Lung (tissue), 12 donors: ENCODE data around the gene TJP2. TPM values are rescaled to one million over a fixed set of nuclear protein-coding genes. Genes with fewer than 3 reads are reported as not detected.

Experiments used
- ATAC-seq: fragments of 200-7000 bp; cut with Tn5 transposase; one replicate; pipeline ENCODE4 v1.9.1; 2020; ENCODE audit warnings: moderate number of reproducible peaks; ENCODE audit not compliant: insufficient read depth, low FRiP score
- DNase-seq, 3 donors: peaks; one replicate each; pipeline ENCODE4 v3.0.0-alpha.2; 2013 to 2017
- H3K27ac ChIP-seq, 2 donors: one replicate each; pipeline ENCODE4 v1.5.1; 2013; ENCODE audit warnings: mild to moderate bottlenecking in 2 of 2, moderate library complexity in 2 of 2, control low read depth in 1 of 2, inconsistent platforms in 1 of 2, low read depth in 1 of 2, low read length in 1 of 2
- H3K27me3 ChIP-seq, 3 donors: one replicate each; pipeline ENCODE4 v1.5.1; 2013; ENCODE audit warnings: low read length in 2 of 3; ENCODE audit not compliant: control insufficient read depth in 3 of 3, insufficient read depth in 3 of 3
- H3K36me3 ChIP-seq, 4 donors: one replicate each; pipeline ENCODE4 v1.5.1; 2013; ENCODE audit warnings: low read length in 4 of 4, mild to moderate bottlenecking in 1 of 4, moderate library complexity in 1 of 4; ENCODE audit not compliant: control insufficient read depth in 4 of 4, insufficient read depth in 4 of 4
- H3K4me1 ChIP-seq, 5 donors: one replicate each; pipeline ENCODE4 v1.5.1; 2013; ENCODE audit warnings: low read length in 5 of 5, mild to moderate bottlenecking in 2 of 5, moderate library complexity in 1 of 5; ENCODE audit not compliant: control insufficient read depth in 5 of 5, insufficient read depth in 5 of 5
- H3K4me3 ChIP-seq: one replicate; pipeline ENCODE4 v1.5.1; 2013; ENCODE audit warnings: mild to moderate bottlenecking, control low read depth, moderate library complexity
- H3K9ac ChIP-seq, 2 donors: one replicate each; pipeline ENCODE4 v1.5.1; 2013; ENCODE audit warnings: low read length in 2 of 2, control low read depth in 1 of 2; ENCODE audit not compliant: insufficient read depth in 1 of 2
- H3K9me3 ChIP-seq, 4 donors: one replicate each; pipeline ENCODE4 v1.5.1; 2013; ENCODE audit warnings: low read length in 3 of 4, mild to moderate bottlenecking in 1 of 4, moderate library complexity in 1 of 4; ENCODE audit not compliant: control insufficient read depth in 4 of 4, insufficient read depth in 3 of 4
- CTCF ChIP-seq: IDR thresholded peaks from 2 replicates; pipeline ENCODE4 v1.5.1; 2012; ENCODE audit warnings: mild to moderate bottlenecking; ENCODE audit errors: control extremely low read depth, extremely low read depth
- WGBS, 2 donors: extraction: QIAGEN DNeasy Blood & Tissue Kit; methylation state at CpG; one replicate each; pipeline ENCODE4 v1.1.7; 2013; 5-methylcytosine and 5-hydroxymethylcytosine counted together
- polyA plus RNA-seq, 2 donors: library from polyadenylated mRNA; stranded (reverse); fragments of 200-250 nt; gene quantifications; one replicate each; pipeline ENCODE4 v1.2.1, GENCODE V29; 2013
- total RNA-seq, 2 donors: library from RNA; depleted of rRNA in 1 of 2; stranded (reverse); fragments of >200 nt in 1 of 2; gene quantifications; one replicate each; pipeline ENCODE4 v1.2.1, GENCODE V29; 2014 to 2021
- donor health status: control.
- donor health status: control.
- donor health status: Bipolar disorder and iron deficiency.
- donor health status: healthy.
- donor health status: DM: yes; HTN: yes; CAD: no.

Gene TJP2
- total and polyA plus RNA-seq, 4 donors = 39.3 to 181 (median 73.6) TPM

GRCh38 chr9:69265891-69266290 lies 91.8 kb downstream of the TJP2 start:
- no peaks in the 10 kb centered on the region for H3K36me3 ChIP-seq
- WGBS, 2 donors = 89 to 95% methylated on average over 9 of the region's 9 CpGs
- ATAC-seq = no peak
- H3K4me3 ChIP-seq = no peak overlapping the region
- no peak for DNase-seq
- no peak overlapping the region for H3K27ac ChIP-seq
- H3K9me3 ChIP-seq = peaks cover 0 to 2% (median 0%) of the 10 kb centered on the region in 4 donors
- H3K4me1 ChIP-seq = no peaks in the 10 kb centered on the region
- H3K9ac ChIP-seq = no peak overlapping the region
- no peaks in the 10 kb centered on the region for H3K27me3 ChIP-seq
- no peak for TF ChIP-seq CTCF

- ATAC-seq = no peak
- Histone ChIP-seq H3K9ac (no peak overlapping the region), H3K27ac (no peak overlapping the region), H3K4me3 (no peak overlapping the region), H3K36me3 (no peaks in the 10 kb centered on the region), H3K27me3 (no peaks in the 10 kb centered on the region), H3K9me3 (peaks cover 0 to 3% (median 0%) of the 10 kb centered on the region in 4 donors), H3K4me1 (peaks cover 0 to 7% (median 0%) of the 10 kb centered on the region in 5 donors)
- DNase-seq = no peak
- 83 to 90% methylated on average over 1 of the region's 1 CpG for WGBS, 2 donors
- TF ChIP-seq CTCF = no peak
Measured at GRCh38 chr9:69272212-69272611, 98.1 kb downstream of the TJP2 start.

- no peak for ATAC-seq
- Histone ChIP-seq H3K27ac (peak overlapping the region in 1 of 2 donors; percentile 94), H3K9me3 (peaks cover 0 to 3% (median 0%) of the 10 kb centered on the region in 4 donors), H3K36me3 (no peaks in the 10 kb centered on the region), H3K27me3 (no peaks in the 10 kb centered on the region), H3K4me1 (peaks cover 0 to 7% (median 0%) of the 10 kb centered on the region in 5 donors), H3K4me3 (no peak overlapping the region), H3K9ac (no peak overlapping the region)
- DNase-seq = no peak
- TF ChIP-seq CTCF = no peak
- WGBS, 2 donors = 65 to 76% methylated on average over 4 of the region's 4 CpGs
Measured at GRCh38 chr9:69273161-69273560, 99.1 kb downstream of the TJP2 start.

- peak; percentile 75 to 89 (median 78) for DNase-seq
- Histone ChIP-seq H3K27me3 (no peaks in the 10 kb centered on the region), H3K9me3 (peaks cover 0 to 2% (median 0%) of the 10 kb centered on the region in 4 donors), H3K27ac (no peak overlapping the region), H3K36me3 (no peaks in the 10 kb centered on the region), H3K4me1 (peaks cover 0 to 7% (median 0%) of the 10 kb centered on the region in 5 donors), H3K4me3 (no peak overlapping the region), H3K9ac (no peak overlapping the region)
- peak; percentile 65 for ATAC-seq
- WGBS, 2 donors = 62 to 81% methylated on average over 5 of the region's 5 CpGs
- no peak for TF ChIP-seq CTCF
Measured at GRCh38 chr9:69276775-69277174, 102.7 kb downstream of the TJP2 start.
